Mesothelial cell of epicardium (in vitro differentiated cells): ENCODE measurements around the gene GSTK1. TPM values are rescaled to one million over a fixed set of nuclear protein-coding genes. Genes with fewer than 3 reads are reported as not detected.
"Not testable (repeated sequence)": the region's sequence is repeated elsewhere in the genome, so short reads cannot be mapped to it uniquely, and the experiment has no call there.

Source experiments
- DNase-seq, 2 experiments: peaks; one replicate each; pipeline ENCODE4 v3.0.0; 2021; ENCODE audit warnings: low spot score in 2 of 2; ENCODE audit not compliant: unreplicated experiment in 2 of 2
- H3K27ac Mint-ChIP-seq: 2 replicates; pipeline ENCODE4 v1.8.0; 2021; ENCODE audit warnings: mixed read lengths
- H3K27me3 Mint-ChIP-seq: 2 replicates; pipeline ENCODE4 v1.8.0; 2021; ENCODE audit warnings: low read depth, mixed read lengths
- H3K36me3 Mint-ChIP-seq: 2 replicates; pipeline ENCODE4 v1.8.0; 2021; ENCODE audit warnings: mixed read lengths
- H3K4me1 Mint-ChIP-seq: 2 replicates; pipeline ENCODE4 v1.8.0; 2021; ENCODE audit warnings: mixed read lengths
- H3K4me3 Mint-ChIP-seq: 2 replicates; pipeline ENCODE4 v1.8.0; 2021; ENCODE audit warnings: mild to moderate bottlenecking, moderate library complexity, mixed read lengths
- H3K9me3 Mint-ChIP-seq: 2 replicates; pipeline ENCODE4 v1.8.0; 2021; ENCODE audit warnings: mixed read lengths
- CTCF ChIP-seq: fragments of 200-600 bp; sonication (generic); IDR thresholded peaks from one replicate; pipeline ENCODE4 v1.5.0; 2021; ENCODE audit warnings: antibody characterized with exemption; ENCODE audit not compliant: unreplicated experiment
- total RNA-seq: library from RNA; stranded (reverse); gene quantifications from 3 replicates; pipeline ENCODE4 v1.2.1, GENCODE V29; 2021

Gene GSTK1
- total RNA-seq, 1 donor from 2014 or later: 86.7 TPM

- peak overlapping the region; percentile 93 for H3K4me3 Mint-ChIP-seq
- no peak for TF ChIP-seq CTCF
- H3K27ac Mint-ChIP-seq: no peak overlapping the region
- no peaks in the 10 kb centered on the region for H3K9me3 Mint-ChIP-seq
- no peaks in the 10 kb centered on the region for H3K27me3 Mint-ChIP-seq
- peaks cover 13% of the 10 kb centered on the region for H3K4me1 Mint-ChIP-seq
- no peak for DNase-seq
- H3K36me3 Mint-ChIP-seq: no peaks in the 10 kb centered on the region
These were observed 1.3 kb upstream of the GSTK1 start for GRCh38 chr7:143261901-143262300.

GRCh38 chr7:143264196-143264568, 941 bp downstream of the GSTK1 start:
- H3K36me3 Mint-ChIP-seq, H3K27ac Mint-ChIP-seq, H3K9me3 Mint-ChIP-seq, H3K27me3 Mint-ChIP-seq, DNase-seq: not testable (repeated sequence)
- H3K4me3 Mint-ChIP-seq: peak overlapping the region; percentile 93
- H3K4me1 Mint-ChIP-seq: peaks cover 13% of the 10 kb centered on the region

- Mint-ChIP-seq H3K36me3 (peaks cover 6% of the 10 kb centered on the region), H3K9me3 (no peaks in the 10 kb centered on the region), H3K27ac (peak overlapping the region; percentile 11), H3K4me3 (peak overlapping the region; percentile 14), H3K4me1 (peaks cover 13% of the 10 kb centered on the region), H3K27me3 (no peaks in the 10 kb centered on the region)
- DNase-seq: no peak
- TF ChIP-seq CTCF: no peak
These were observed 1.9 kb downstream of the GSTK1 start for GRCh38 chr7:143265017-143265693.

GRCh38 chr7:143269251-143269650, 6.0 kb downstream of the GSTK1 start:
- Mint-ChIP-seq H3K27me3 (no peaks in the 10 kb centered on the region), H3K36me3 (peaks cover 6% of the 10 kb centered on the region), H3K4me3 (no peak overlapping the region), H3K9me3 (no peaks in the 10 kb centered on the region), H3K27ac (no peak overlapping the region), H3K4me1 (peaks cover 5% of the 10 kb centered on the region)
- DNase-seq: no peak
- no peak for TF ChIP-seq CTCF

GRCh38 chr7:143271240-143271639, 8.0 kb downstream of the GSTK1 start:
- H3K27ac Mint-ChIP-seq: no peak overlapping the region
- DNase-seq: no peak
- TF ChIP-seq CTCF: no peak
- H3K4me1 Mint-ChIP-seq: no peaks in the 10 kb centered on the region
- no peaks in the 10 kb centered on the region for H3K9me3 Mint-ChIP-seq
- peaks cover 6% of the 10 kb centered on the region for H3K36me3 Mint-ChIP-seq
- H3K4me3 Mint-ChIP-seq: no peak overlapping the region
- H3K27me3 Mint-ChIP-seq: no peaks in the 10 kb centered on the region

- Mint-ChIP-seq H3K9me3 (no peaks in the 10 kb centered on the region), H3K27ac (no peak overlapping the region), H3K4me1 (no peaks in the 10 kb centered on the region), H3K27me3 (no peaks in the 10 kb centered on the region), H3K4me3 (no peak overlapping the region), H3K36me3 (peaks cover 6% of the 10 kb centered on the region)
- DNase-seq: no peak
- no peak for TF ChIP-seq CTCF
These were observed 9.6 kb downstream of the GSTK1 start for GRCh38 chr7:143272871-143273270.
